Peyer's patch (tissue), 4 donors: ENCODE measurements around the gene SPNS3.

ENCODE experiments used
- CTCF ChIP-seq, 6 experiments: fragments of 450-650 bp in 4 of 6; fragments of 200-600 bp in 2 of 6; sonication (generic) in 1 of 6; IDR thresholded peaks; one replicate each; pipeline ENCODE4 v1.5.1; 2017 to 2019; ENCODE audit warnings: antibody characterized with exemption in 6 of 6, mild to moderate bottlenecking in 3 of 6, moderate library complexity in 1 of 6
- POLR2A ChIP-seq, 2 donors: fragments of 450-650 bp; IDR thresholded peaks; one replicate each; pipeline ENCODE4 v1.5.1; 2017; ENCODE audit warnings: antibody characterized with exemption in 2 of 2, mild to moderate bottlenecking in 2 of 2, moderate library complexity in 2 of 2

- TF ChIP-seq CTCF (IDR thresholded peaks at IDR 0.05) = no peak
- no peak for TF ChIP-seq POLR2A (IDR thresholded peaks at IDR 0.05)
Measured at GRCh38 chr17:4507361-4508111, 73.8 kb downstream of the SPNS3 start.
